HEK293 (cell line): ENCODE measurements around the gene IL1RAPL1.

Source experiments
- CTCF ChIA-PET: fragments of 350-600 bp; formaldehyde crosslinking; extraction: SDS; loops from one replicate; lab custom pipeline; 2021; ENCODE audit warnings: antibody characterized with exemption; lab: Yijun Ruan, JAX
- POLR2A ChIA-PET: fragments of 300-600 bp; formaldehyde crosslinking; extraction: SDS; loops from one replicate; lab custom pipeline; 2020; ENCODE audit warnings: antibody characterized with exemption, inconsistent platforms; lab: Yijun Ruan, JAX
- H3K27ac ChIP-seq: fragments of 200-500 bp; sonication (Bioruptor generic); 2 replicates; pipeline ENCODE4 v1.5.1; 2014; ENCODE audit warnings: low read depth, low read length, control low read depth, inconsistent platforms; ENCODE audit errors: extremely low read depth
- H3K36me3 ChIP-seq, 2 experiments: fragments of 200-500 bp in 1 of 2; sonication (Bioruptor generic) in 1 of 2; 1 replicate in 1 of 2; 2 replicates in 1 of 2; pipeline ENCODE4 v1.5.1; 2014 to 2017; ENCODE audit warnings: inconsistent platforms in 2 of 2, low read length in 2 of 2; ENCODE audit not compliant: control insufficient read depth in 2 of 2, insufficient read depth in 1 of 2
- H3K4me1 ChIP-seq: fragments of 200-500 bp; sonication (Bioruptor generic); 2 replicates; pipeline ENCODE4 v1.5.1; 2014; ENCODE audit warnings: mild to moderate bottlenecking, low read length, inconsistent platforms; ENCODE audit not compliant: control insufficient read depth, insufficient read depth
- H3K4me3 ChIP-seq: 2 replicates; pipeline ENCODE4 v1.5.1; 2011; ENCODE audit warnings: low read depth, mild to moderate bottlenecking, control low read depth, low read length, moderate library complexity
- H3K9me3 ChIP-seq: fragments of 200-500 bp; sonication (Bioruptor generic); 2 replicates; pipeline ENCODE4 v1.5.1; 2014; ENCODE audit warnings: low read depth, low read length, inconsistent platforms; ENCODE audit not compliant: control insufficient read depth, insufficient read depth
- HOXC10 ChIP-seq: sonication (generic); formaldehyde crosslinking; IDR thresholded peaks from 2 replicates; pipeline ENCODE4 v1.8.1; 2023; ENCODE audit warnings: mild to moderate bottlenecking, missing genetic modification reagents
- KLF16 ChIP-seq: fragments of 450-650 bp; formaldehyde crosslinking; IDR thresholded peaks from 2 replicates; pipeline ENCODE4 v1.5.1; 2017; ENCODE audit warnings: missing biosample characterization, missing genetic modification characterization
- KLF9 ChIP-seq: fragments of 450-650 bp; formaldehyde crosslinking; IDR thresholded peaks from 2 replicates; pipeline ENCODE4 v1.5.1; 2016; ENCODE audit warnings: missing biosample characterization, missing genetic modification characterization, low read depth
- MYNN ChIP-seq: fragments of 450-650 bp; formaldehyde crosslinking; IDR thresholded peaks from 2 replicates; pipeline ENCODE4 v1.5.1; 2016; ENCODE audit warnings: missing biosample characterization, missing genetic modification characterization, borderline replicate concordance
- OSR2 ChIP-seq: fragments of 450-650 bp; formaldehyde crosslinking; IDR thresholded peaks from 2 replicates; pipeline ENCODE4 v1.5.1; 2016; ENCODE audit warnings: missing biosample characterization, missing genetic modification characterization
- SCRT2 ChIP-seq: fragments of 450-650 bp; formaldehyde crosslinking; IDR thresholded peaks from 2 replicates; pipeline ENCODE4 v1.5.1; 2016; ENCODE audit warnings: missing biosample characterization, missing genetic modification characterization
- ZEB2 ChIP-seq: fragments of 450-650 bp; formaldehyde crosslinking; IDR thresholded peaks from 2 replicates; pipeline ENCODE4 v1.5.1; 2016; ENCODE audit warnings: missing biosample characterization, missing genetic modification characterization
- ZFHX2 ChIP-seq: fragments of 450-650 bp; formaldehyde crosslinking; conservative IDR thresholded peaks from 2 replicates; pipeline ENCODE4 v1.5.1; 2016; ENCODE audit warnings: missing biosample characterization, missing genetic modification characterization
- ZNF114 ChIP-seq: fragments of 450-650 bp; formaldehyde crosslinking; IDR thresholded peaks from 2 replicates; pipeline ENCODE4 v1.5.0; 2017; ENCODE audit warnings: missing biosample characterization, missing genetic modification characterization
- ZNF214 ChIP-seq: fragments of 450-650 bp; formaldehyde crosslinking; IDR thresholded peaks from 2 replicates; pipeline ENCODE4 v1.5.1; 2017; ENCODE audit warnings: missing biosample characterization, mild to moderate bottlenecking, missing genetic modification characterization, borderline replicate concordance
- ZNF239 ChIP-seq: fragments of 450-650 bp; formaldehyde crosslinking; IDR thresholded peaks from 2 replicates; pipeline ENCODE4 v1.5.1; 2016; ENCODE audit warnings: missing biosample characterization, missing genetic modification characterization
- ZNF302 ChIP-seq: fragments of 450-650 bp; formaldehyde crosslinking; IDR thresholded peaks from 2 replicates; pipeline ENCODE4 v1.5.1; 2016; ENCODE audit warnings: missing biosample characterization, missing genetic modification characterization, low read depth
- ZNF350 ChIP-seq: fragments of 450-650 bp; formaldehyde crosslinking; IDR thresholded peaks from 2 replicates; pipeline ENCODE4 v1.5.0; 2017; ENCODE audit warnings: missing biosample characterization, mild to moderate bottlenecking, missing genetic modification characterization
- ZNF530 ChIP-seq: fragments of 450-650 bp; formaldehyde crosslinking; IDR thresholded peaks from 2 replicates; pipeline ENCODE4 v1.5.1; 2016; ENCODE audit warnings: low read depth, missing biosample characterization, missing genetic modification characterization
- TF ChIP-seq, protein P1 (sequence below): fragments of 450-650 bp; formaldehyde crosslinking; IDR thresholded peaks from 2 replicates; pipeline ENCODE4 v1.5.1; 2016; ENCODE audit warnings: missing biosample characterization, missing genetic modification characterization
- TF ChIP-seq, protein P2 (sequence below): fragments of 450-650 bp; formaldehyde crosslinking; IDR thresholded peaks from 2 replicates; pipeline ENCODE4 v1.5.1; 2016; ENCODE audit warnings: missing biosample characterization, missing genetic modification characterization
- TF ChIP-seq, protein P3 (sequence below): fragments of 450-650 bp; IDR thresholded peaks from 2 replicates; pipeline ENCODE4 v1.5.1; 2018; ENCODE audit warnings: missing biosample characterization, missing genetic modification characterization
- TF ChIP-seq, protein P4 (sequence below): fragments of 450-650 bp; formaldehyde crosslinking; IDR thresholded peaks from 2 replicates; pipeline ENCODE4 v1.5.1; 2016; ENCODE audit warnings: missing biosample characterization, missing genetic modification characterization
- TF ChIP-seq, protein P5 (sequence below): fragments of 450-650 bp; formaldehyde crosslinking; IDR thresholded peaks from 2 replicates; pipeline ENCODE4; 2016; ENCODE audit warnings: missing biosample characterization, missing genetic modification characterization

IL1RAPL1 gene

DNA sequence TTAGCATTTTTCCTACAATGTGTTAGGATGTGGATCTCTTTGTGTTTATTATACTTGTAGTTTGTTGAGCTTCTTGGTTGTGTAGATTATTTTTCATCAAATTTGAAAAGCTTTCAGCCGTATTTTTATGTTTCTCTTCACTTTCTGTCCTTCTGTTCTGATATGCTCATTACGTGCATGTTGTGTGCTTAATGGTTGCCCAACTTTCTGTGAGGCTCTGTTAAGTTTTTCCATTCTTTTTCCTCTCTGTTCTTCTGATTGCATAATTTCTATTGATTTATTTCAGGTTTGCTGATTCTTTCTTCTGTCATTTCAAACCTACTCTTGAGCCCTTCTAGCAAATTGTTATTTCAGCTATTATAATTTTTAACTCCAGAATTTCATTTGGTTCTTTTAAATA, 478.2 kb downstream of the IL1RAPL1 start (continued):
- TF ChIP-seq, protein P1, sequence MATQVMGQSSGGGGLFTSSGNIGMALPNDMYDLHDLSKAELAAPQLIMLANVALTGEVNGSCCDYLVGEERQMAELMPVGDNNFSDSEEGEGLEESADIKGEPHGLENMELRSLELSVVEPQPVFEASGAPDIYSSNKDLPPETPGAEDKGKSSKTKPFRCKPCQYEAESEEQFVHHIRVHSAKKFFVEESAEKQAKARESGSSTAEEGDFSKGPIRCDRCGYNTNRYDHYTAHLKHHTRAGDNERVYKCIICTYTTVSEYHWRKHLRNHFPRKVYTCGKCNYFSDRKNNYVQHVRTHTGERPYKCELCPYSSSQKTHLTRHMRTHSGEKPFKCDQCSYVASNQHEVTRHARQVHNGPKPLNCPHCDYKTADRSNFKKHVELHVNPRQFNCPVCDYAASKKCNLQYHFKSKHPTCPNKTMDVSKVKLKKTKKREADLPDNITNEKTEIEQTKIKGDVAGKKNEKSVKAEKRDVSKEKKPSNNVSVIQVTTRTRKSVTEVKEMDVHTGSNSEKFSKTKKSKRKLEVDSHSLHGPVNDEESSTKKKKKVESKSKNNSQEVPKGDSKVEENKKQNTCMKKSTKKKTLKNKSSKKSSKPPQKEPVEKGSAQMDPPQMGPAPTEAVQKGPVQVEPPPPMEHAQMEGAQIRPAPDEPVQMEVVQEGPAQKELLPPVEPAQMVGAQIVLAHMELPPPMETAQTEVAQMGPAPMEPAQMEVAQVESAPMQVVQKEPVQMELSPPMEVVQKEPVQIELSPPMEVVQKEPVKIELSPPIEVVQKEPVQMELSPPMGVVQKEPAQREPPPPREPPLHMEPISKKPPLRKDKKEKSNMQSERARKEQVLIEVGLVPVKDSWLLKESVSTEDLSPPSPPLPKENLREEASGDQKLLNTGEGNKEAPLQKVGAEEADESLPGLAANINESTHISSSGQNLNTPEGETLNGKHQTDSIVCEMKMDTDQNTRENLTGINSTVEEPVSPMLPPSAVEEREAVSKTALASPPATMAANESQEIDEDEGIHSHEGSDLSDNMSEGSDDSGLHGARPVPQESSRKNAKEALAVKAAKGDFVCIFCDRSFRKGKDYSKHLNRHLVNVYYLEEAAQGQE, result no peak

DNA sequence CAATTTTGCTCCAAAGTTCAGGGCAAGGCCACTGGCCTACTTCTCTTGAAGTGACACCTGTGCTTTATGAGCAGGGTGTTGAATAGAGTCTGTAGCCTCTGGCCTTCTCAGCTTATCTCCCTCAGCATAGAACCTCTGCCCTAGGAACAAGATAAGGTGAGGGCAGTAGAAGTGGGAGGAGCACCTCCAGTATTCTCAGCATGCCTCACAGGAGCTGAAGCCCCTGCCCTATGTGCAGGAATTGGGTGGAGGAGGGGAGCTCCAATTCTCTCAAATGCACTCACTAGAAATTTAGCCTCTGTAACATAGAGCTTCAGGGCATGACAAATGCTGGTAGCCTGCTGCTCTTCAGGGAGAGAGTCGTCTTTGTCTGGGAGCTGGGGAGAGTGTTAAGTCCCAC, 479.3 kb downstream of the IL1RAPL1 start:
- ChIA-PET CTCF (no interaction called here), POLR2A (no interaction called here)
- Histone ChIP-seq H3K9me3 (no peaks in the 10 kb centered on the region), H3K4me1 (no peaks in the 10 kb centered on the region), H3K27ac (no peak overlapping the region), H3K36me3 (no peaks in the 10 kb centered on the region), H3K4me3 (no peak overlapping the region)
- TF ChIP-seq, protein P2, sequence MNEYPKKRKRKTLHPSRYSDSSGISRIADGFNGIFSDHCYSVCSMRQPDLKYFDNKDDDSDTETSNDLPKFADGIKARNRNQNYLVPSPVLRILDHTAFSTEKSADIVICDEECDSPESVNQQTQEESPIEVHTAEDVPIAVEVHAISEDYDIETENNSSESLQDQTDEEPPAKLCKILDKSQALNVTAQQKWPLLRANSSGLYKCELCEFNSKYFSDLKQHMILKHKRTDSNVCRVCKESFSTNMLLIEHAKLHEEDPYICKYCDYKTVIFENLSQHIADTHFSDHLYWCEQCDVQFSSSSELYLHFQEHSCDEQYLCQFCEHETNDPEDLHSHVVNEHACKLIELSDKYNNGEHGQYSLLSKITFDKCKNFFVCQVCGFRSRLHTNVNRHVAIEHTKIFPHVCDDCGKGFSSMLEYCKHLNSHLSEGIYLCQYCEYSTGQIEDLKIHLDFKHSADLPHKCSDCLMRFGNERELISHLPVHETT (tag by site-specific recombination), result no peak
- TF ChIP-seq OSR2 (tag by site-specific recombination) (no peak), ZNF214 (tag by site-specific recombination) (no peak), HOXC10 (no peak), ZNF530 (tag by site-specific recombination) (no peak), ZNF114 (tag by site-specific recombination) (no peak), ZNF239 (tag by site-specific recombination) (no peak)
- TF ChIP-seq, protein P3, sequence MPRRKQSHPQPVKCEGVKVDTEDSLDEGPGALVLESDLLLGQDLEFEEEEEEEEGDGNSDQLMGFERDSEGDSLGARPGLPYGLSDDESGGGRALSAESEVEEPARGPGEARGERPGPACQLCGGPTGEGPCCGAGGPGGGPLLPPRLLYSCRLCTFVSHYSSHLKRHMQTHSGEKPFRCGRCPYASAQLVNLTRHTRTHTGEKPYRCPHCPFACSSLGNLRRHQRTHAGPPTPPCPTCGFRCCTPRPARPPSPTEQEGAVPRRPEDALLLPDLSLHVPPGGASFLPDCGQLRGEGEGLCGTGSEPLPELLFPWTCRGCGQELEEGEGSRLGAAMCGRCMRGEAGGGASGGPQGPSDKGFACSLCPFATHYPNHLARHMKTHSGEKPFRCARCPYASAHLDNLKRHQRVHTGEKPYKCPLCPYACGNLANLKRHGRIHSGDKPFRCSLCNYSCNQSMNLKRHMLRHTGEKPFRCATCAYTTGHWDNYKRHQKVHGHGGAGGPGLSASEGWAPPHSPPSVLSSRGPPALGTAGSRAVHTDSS, result no peak

DNA sequence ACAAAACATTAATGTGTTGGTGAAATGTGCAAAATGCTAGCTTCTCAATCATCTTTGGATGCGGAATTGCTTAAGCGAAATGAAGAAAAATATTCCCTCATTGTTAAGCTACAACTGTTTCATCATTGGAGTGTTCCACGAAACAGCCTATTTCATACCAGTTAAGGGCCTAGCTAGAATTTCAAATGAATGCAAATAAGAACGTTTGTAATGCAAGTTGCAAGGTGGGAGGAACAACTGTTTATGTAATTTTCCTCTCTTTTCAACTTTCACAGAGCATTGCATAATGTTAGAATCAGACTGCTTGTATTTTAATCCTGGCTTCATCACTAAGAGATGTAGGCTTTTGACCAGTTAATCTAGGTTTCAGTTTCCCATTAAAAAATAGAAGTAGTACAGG, 480.1 kb downstream of the IL1RAPL1 start:
- CTCF ChIA-PET, result interaction anchor here (0.6 kb wide), 1 partner anchor 23 kb away, joined by 3 read pairs; no protein-coding TSS in a partner anchor
- H3K4me3 ChIP-seq, result no peak overlapping the region
- H3K36me3 ChIP-seq, result no peaks in the 10 kb centered on the region
- POLR2A ChIA-PET, result no interaction called here
- no peak for TF ChIP-seq SCRT2 (tag by site-specific recombination)
- H3K27ac ChIP-seq, result no peak overlapping the region
- H3K9me3 ChIP-seq, result no peaks in the 10 kb centered on the region
- H3K4me1 ChIP-seq, result no peaks in the 10 kb centered on the region

DNA sequence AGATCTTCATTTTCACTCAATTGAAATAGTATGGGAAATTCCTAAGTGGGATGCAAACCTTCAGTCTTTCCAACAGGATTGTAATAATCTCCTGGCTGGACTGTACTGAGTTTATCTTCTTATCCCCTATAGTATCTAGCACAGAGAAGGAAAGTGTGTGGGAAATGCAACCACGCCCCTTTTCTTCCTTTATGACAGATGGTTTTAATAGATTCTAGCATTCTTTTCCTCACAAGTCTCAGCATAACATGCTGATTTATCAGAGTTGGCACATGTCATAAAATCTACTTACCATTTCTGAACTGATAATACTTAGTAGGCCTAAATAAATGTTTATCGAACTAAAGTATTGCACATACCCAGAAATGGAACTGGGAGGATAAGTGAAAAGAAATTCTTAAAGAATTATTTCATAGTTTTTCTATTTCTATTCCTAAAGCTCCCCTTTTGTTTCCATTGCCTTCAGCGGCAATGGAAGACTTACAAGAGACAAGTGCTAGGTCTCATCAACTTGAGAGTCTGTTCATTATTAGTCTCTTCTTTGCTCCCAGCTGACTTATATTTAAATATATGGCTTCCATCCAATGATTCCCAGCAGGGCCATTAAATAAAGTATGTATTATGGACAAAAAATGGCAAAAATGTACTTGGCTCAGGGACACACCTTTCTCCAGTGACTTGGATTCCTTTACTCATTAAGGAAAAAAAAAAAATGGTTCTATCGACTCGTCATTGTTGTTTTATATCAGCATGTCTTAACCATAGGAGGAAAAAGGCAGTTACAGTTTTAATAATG, 484.5 kb downstream of the IL1RAPL1 start:
- H3K4me1 ChIP-seq, result no peaks in the 10 kb centered on the region
- no peaks in the 10 kb centered on the region for H3K9me3 ChIP-seq
- ChIA-PET CTCF (no interaction called here), POLR2A (no interaction called here)
- no peaks in the 10 kb centered on the region for H3K36me3 ChIP-seq
- H3K27ac ChIP-seq, result no peak overlapping the region
- H3K4me3 ChIP-seq, result no peak overlapping the region
- TF ChIP-seq OSR2 (tag by site-specific recombination), result no peak
- TF ChIP-seq ZNF302 (tag by site-specific recombination), result no peak
- TF ChIP-seq ZFHX2 (tag by site-specific recombination), result no peak
- no peak for TF ChIP-seq KLF16 (tag by site-specific recombination)
- TF ChIP-seq KLF9 (tag by site-specific recombination), result no peak
- no peak for TF ChIP-seq ZEB2 (tag by site-specific recombination)
- TF ChIP-seq ZNF350 (tag by site-specific recombination), result no peak
- TF ChIP-seq MYNN (tag by site-specific recombination), result no peak
- TF ChIP-seq, protein P4, sequence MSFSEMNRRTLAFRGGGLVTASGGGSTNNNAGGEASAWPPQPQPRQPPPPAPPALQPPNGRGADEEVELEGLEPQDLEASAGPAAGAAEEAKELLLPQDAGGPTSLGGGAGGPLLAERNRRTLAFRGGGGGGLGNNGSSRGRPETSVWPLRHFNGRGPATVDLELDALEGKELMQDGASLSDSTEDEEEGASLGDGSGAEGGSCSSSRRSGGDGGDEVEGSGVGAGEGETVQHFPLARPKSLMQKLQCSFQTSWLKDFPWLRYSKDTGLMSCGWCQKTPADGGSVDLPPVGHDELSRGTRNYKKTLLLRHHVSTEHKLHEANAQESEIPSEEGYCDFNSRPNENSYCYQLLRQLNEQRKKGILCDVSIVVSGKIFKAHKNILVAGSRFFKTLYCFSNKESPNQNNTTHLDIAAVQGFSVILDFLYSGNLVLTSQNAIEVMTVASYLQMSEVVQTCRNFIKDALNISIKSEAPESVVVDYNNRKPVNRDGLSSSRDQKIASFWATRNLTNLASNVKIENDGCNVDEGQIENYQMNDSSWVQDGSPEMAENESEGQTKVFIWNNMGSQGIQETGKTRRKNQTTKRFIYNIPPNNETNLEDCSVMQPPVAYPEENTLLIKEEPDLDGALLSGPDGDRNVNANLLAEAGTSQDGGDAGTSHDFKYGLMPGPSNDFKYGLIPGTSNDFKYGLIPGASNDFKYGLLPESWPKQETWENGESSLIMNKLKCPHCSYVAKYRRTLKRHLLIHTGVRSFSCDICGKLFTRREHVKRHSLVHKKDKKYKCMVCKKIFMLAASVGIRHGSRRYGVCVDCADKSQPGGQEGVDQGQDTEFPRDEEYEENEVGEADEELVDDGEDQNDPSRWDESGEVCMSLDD (tag by site-specific recombination), result no peak
- TF ChIP-seq, protein P5, sequence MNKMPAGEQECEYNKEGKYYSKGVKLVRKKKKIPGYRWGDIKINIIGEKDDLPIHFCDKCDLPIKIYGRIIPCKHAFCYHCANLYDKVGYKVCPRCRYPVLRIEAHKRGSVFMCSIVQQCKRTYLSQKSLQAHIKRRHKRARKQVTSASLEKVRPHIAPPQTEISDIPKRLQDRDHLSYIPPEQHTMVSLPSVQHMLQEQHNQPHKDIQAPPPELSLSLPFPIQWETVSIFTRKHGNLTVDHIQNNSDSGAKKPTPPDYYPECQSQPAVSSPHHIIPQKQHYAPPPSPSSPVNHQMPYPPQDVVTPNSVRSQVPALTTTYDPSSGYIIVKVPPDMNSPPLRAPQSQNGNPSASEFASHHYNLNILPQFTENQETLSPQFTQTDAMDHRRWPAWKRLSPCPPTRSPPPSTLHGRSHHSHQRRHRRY (tag by site-specific recombination), result no peak
